ENCODE results near the gene PKN2.

- no peak for TF ChIP-seq CTCF (IDR thresholded peaks at IDR 0.05)
- no peak for TF ChIP-seq ETV6 (CRISPR knock-in tag; IDR thresholded peaks at IDR 0.05)
- TF ChIP-seq JUN (CRISPR knock-in tag; IDR thresholded peaks at IDR 0.05), result no peak
- TF ChIP-seq CREB1 (CRISPR knock-in tag; IDR thresholded peaks at IDR 0.05), result no peak
- TF ChIP-seq E2F5 (CRISPR knock-in tag; IDR thresholded peaks at IDR 0.05), result no peak
- TF ChIP-seq FOXJ3 (CRISPR knock-in tag; IDR thresholded peaks at IDR 0.05; ENCODE audit: borderline replicate concordance), result no peak
- no peak for TF ChIP-seq NR2C2 (CRISPR knock-in tag; IDR thresholded peaks at IDR 0.05)
- TF ChIP-seq ZNF512 (CRISPR knock-in tag; IDR thresholded peaks at IDR 0.05; ENCODE audit: borderline replicate concordance), result no peak
- no peak for TF ChIP-seq OVOL2 (CRISPR knock-in tag; IDR thresholded peaks at IDR 0.05; ENCODE audit: borderline replicate concordance)
- TF ChIP-seq FOXP4 (CRISPR knock-in tag; IDR thresholded peaks at IDR 0.05), result no peak
- no peak for TF ChIP-seq STAT6 (CRISPR knock-in tag; conservative IDR thresholded peaks at IDR 0.05; ENCODE audit: low read depth)
- no peak for TF ChIP-seq TEAD4 (CRISPR knock-in tag; IDR thresholded peaks at IDR 0.05)
- no peak for TF ChIP-seq MAX (CRISPR knock-in tag; IDR thresholded peaks at IDR 0.05)
Measured at GRCh38 chr1:88731475-88732269, 47.6 kb downstream of the PKN2 start.

Measured in WTC11 (cell line).